ENCODE results near the gene HAPLN2.
"Not testable (repeated sequence)": the region's sequence is repeated elsewhere in the genome, so short reads cannot be mapped to it uniquely, and the experiment has no call there.

The HAPLN2 gene

DNA sequence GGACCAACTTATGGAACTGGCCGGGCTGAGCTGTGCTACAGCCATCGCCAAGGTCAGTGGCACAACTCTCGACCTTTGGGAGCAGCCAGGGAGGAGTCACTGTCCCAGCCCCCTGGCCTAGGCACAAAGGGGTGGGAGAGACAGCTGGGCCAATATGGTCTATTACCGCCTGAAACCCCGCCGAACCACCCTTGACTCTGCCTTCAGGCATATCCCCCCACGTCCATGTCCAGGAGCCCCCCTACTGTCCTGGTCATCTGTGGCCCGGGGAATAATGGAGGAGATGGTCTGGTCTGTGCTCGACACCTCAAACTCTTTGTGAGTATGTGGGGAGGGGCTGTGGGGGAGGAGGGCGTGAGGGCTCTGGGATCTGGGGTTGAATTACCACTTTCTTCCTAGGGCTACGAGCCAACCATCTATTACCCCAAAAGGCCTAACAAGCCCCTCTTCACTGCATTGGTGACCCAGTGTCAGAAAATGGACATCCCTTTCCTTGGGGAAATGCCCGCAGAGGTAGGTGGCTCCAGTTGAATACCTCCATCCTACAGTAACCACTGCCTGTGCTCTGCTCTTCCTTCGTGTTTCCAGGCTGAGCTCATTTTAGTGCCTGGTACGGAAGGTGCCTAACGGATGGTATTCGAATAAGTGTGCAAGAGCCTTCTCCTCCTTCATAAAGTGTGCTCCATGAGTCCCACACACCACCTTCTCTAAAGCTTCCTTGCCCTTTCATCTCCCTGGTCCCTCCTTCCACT lies 26.9 kb upstream of the HAPLN2 start:
- DNase-seq (ENCODE audit: low read depth): no peak

DNA sequence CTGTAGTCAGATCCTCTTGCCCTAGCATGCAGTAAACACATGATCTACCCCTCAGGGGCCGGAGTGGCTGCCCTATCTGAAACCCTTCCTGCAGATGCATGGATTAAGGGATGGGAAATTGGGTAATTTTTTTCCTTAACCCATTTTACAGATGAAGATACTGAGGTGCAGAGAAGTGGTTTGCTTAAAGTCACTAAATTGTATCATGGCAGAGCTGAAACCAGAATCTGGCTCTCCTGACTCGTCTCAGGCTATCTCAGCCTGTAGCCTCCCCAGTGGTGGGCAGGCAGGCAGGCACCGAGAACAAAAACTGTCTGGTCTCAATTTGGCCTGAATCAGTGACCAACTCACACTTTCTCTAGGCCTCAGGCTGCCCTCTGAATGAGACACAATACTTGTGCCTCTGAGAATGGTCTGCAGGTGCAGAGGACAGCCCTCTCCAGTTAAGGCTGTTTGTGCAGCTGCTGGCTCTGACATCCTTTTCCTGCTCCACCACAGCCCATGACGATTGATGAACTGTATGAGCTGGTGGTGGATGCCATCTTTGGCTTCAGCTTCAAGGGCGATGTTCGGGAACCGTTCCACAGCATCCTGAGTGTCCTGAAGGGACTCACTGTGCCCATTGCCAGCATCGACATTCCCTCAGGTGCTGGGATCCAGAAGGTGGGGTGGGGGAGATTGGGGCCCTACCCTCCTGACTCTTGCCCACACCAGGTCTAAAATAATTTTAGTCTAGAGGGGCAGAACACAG lies 26.1 kb upstream of the HAPLN2 start:
- DNase-seq (ENCODE audit: low read depth): no peak

DNA sequence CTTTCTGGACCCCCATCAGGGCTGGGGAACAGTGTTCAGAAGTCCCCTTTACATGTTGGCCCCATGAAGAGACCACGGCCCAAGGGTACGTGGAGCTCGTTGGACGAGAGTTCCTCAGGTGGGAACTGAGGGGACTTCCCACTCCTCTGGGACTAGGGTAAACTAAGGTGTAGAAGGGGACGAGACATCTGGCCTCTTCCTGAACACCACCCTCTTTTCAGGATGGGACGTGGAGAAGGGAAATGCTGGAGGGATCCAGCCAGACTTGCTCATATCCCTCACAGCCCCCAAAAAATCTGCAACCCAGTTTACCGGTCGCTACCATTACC lies 25.6 kb upstream of the HAPLN2 start:
- DNase-seq (ENCODE audit: low read depth): no peak

DNA sequence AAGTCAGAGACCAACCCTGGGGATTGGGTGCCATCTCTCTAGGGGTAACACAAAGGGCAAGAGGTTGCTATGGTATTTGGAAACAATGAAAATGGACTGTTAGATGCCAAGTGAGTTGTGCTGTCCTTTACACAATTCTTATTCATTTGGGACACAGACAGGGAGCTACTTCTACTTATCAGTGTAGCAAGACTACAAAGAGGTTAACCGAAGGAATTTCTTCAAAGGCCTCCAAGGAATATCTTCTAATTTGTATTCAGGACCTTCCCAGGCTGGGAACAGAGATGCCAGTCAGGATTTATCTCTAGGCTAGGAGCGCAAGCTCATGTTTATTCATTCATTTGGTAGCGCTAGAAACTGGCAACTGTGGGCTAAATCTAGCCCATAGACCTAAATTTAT lies 25.0 kb upstream of the HAPLN2 start:
- DNase-seq (ENCODE audit: low read depth): no peak

DNA sequence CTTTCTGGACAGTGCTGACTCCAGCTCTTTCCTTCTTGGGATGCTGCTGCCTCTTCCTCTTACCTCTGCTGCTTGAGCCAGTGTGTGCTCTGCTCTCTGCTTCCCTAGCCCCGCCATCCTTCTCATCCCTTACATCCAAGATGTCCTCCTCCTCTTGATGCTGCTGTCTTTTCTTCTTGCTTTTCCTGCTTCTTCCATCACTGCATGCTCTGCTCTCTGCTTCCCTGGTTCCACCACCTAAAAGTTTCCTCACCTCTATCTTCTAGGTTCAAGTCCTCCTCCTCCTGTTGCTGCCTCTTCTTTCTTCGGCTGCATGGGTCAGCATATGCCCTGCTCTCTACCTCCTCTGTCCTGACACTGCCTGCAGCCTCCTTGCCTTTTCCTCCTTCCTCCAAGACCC lies 24.2 kb upstream of the HAPLN2 start:
- no peak for DNase-seq (ENCODE audit: low read depth)

DNA sequence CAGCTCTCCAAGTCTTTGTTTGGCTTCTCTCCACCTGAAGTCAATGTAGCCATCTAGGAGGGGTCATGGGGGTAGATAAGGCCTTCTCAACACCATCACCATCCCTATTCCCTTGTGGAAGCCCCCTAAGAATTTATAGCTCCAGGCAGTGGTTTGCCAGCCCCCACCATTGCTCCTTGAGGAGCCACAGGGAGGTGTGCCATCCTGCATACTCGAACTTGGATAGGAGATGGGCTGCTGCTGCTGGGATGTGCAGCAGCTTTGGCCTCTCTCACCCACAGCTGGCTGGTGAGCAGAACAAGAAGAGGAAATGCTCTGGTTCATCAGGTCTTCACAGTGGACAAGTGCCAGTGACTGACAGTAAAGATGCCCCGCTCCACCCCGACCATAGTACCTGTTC lies 22.8 kb upstream of the HAPLN2 start:
- DNase-seq (ENCODE audit: low read depth): no peak

DNA sequence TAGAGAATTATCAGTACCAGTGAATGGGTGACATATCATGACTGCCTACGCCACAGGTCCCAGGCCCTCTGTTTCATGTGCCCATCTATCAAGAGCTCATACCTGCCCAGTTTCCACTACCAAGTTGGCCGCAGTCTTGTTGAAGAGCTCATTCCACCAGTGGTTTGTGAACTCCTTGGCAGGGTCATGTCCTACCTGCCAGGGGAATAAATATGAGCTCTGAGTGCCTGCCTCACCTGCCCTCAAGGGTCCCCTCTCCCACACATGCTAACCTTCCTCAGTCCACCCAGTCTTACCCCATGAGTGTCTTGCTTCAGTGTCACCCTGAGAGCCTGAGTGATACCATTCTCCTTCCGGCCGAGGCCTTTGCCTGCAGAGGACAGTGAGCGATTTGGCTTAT lies 21.1 kb upstream of the HAPLN2 start:
- DNase-seq (ENCODE audit: low read depth): no peak

DNA sequence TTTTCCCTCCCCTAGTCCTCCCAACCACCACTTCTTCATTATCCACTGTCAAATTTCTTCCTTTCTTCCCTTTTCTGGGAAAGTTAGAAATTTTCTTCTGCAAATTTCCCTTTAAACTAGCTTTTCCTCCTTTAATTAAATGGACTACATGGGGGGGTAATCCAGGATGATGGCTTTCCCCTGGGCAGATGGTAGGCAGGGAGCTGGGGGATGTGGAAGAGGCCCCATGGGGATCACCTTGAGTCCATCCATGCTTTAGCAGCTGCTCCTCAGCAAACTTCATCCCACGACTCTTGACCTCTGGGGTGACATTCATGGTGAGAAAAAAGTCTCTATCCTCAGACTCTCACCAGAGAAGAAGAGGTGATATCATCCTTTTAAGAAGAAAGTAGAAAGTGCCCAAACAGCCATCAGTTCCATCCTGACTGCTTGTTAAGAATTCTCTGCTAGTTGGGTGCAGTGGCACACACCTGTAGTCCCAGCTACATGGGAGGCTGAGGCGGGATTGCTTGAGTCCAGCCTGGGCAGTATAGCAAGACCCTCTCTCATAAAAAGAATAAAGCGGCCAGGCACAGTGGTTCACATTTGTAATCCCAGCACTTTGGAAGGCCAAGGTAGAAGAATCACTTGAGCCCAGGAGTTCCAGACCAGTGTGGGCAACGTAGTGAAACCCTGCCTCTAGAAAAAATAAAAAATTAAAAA lies 20.3 kb upstream of the HAPLN2 start:
- no peak for DNase-seq (ENCODE audit: low read depth)

DNA sequence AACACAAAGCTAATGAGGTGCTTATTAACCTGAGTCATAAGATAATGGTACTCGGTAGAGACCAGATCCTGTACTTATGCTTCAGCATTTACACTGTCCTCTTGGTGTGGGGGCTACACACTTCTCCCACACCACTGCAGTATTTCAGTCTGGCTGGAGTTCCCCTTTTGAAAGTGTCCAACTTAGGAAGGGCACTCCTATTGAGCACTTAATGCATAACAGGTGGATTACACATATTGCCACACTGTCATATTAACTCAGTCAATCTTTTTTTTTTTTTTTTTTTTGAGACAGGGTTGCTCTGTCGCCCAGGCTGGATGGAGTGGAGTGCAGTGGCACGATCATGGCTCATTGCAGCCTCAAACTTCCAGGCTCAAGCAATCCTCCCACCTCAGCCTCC lies 19.4 kb upstream of the HAPLN2 start:
- DNase-seq (ENCODE audit: low read depth): no peak

DNA sequence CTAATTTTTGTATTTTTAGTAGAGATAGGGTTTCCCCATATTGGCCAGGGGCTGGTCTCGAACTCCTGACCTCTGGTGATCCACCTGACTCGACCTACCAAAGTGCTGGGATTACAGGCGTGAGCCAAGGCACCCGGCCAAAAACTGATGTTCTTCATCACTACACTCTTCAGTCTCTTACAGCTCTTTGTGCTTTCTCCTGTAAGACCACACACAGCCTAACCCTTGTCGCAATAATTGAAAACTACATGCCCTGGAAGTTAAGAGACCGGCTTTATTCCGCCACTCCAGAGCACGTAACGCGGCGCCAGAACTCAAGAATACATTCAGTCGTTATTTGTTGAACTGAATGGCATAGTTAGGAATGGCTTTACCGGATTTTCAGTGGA lies 18.5 kb upstream of the HAPLN2 start:
- no peak for DNase-seq (ENCODE audit: low read depth)

DNA sequence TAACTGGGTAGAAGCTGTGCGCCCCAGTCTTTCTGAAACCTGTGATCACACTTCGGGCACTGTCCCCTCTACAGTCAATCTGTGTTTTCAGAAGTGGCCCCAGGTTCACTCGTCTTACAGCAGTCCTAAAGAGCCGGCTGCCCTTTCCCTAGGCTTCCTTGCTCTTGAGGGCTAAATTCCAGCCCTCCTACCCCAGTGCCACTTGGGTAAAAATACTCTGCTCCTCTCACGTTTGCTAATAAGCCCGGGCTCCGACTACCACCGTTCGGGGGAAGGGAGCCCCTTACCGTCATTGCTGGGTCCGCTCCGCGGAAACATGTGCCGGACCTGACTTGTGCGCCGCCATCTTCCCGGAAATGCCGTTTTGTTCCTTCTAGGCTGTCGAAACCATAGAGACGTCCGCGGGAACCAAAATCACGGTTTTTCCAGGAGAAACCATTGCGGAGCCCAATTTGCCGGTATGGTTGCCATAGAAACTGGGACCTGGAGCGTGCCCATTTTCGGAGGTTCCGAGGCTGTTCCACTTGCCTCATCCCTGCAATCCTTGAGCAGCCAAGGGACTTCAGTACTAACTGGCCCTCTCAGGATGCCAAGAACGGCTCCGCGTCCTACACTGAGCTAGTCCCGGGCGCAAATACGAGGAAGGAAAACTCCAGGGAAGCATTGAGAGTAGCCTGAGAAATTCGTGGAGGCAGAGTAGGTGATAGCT lies 17.9 kb upstream of the HAPLN2 start, which contains the start of gene GPATCH4:
TSS of gene GPATCH4 (minus strand) at position 358 of the 709 bp plus-strand sequence.
- peak; percentile 95 for DNase-seq (ENCODE audit: low read depth)

DNA sequence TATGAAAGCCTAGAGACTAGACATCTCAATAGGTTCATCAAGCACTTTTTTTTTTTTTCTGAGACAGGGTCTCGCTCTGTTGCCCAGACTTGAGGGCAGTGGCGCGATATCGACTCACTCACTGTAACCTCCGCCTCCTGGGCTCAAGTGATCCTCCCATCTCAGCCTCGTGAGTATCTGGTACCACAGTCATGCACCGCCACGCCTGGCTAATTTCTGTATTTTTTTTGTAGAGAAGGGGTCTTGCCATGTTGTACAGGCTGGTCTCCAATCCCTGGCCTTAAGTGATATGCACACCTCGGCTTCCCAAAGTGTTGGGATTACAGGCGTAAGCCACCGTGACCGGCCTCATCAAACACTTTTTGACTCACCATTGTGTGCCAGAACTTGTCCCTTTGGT lies 17.3 kb upstream of the HAPLN2 start:
- DNase-seq (ENCODE audit: low read depth): no peak

DNA sequence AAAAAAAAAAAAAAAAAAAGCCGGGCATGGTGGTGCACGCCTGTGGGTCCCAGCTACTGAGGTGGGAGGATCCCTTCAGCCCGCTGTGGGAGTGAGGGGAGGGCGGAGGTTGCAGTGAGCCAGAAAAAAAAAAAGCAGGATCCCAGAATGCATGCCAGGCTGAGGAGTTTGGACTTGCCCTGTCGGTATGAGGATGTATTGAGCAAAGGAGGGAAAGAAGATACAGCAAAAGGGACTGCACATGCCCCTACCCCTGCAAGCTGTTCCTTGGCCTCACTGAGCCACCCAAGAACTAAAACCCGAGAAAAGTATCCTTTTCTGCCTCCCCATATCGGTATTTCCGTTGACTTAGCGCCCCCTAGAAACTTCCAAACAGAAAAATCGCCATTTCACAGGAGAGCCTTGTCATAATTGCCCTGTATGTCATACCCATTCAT lies 16.6 kb upstream of the HAPLN2 start:
- DNase-seq (ENCODE audit: low read depth): no peak

DNA sequence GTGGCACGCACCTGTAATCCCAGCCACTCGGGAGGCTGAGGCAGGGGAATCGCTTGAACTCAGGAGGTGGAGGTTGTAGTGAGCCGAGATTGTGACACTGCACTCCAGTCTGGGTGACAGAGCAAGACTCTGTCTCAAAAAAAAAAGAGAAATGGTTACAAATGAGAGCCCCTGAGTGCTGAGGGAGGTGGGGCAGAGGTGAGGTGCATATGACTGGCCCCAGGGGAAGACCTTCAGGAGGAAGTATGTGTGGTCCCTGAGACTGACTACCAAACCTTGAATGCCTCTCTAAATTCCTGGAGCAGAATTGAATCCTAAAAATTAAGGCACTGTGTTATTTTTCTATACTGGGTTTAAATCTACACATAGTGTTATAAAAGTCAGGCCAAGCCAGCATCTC lies 11.9 kb upstream of the HAPLN2 start:
- DNase-seq (ENCODE audit: low read depth): not testable (repeated sequence)

DNA sequence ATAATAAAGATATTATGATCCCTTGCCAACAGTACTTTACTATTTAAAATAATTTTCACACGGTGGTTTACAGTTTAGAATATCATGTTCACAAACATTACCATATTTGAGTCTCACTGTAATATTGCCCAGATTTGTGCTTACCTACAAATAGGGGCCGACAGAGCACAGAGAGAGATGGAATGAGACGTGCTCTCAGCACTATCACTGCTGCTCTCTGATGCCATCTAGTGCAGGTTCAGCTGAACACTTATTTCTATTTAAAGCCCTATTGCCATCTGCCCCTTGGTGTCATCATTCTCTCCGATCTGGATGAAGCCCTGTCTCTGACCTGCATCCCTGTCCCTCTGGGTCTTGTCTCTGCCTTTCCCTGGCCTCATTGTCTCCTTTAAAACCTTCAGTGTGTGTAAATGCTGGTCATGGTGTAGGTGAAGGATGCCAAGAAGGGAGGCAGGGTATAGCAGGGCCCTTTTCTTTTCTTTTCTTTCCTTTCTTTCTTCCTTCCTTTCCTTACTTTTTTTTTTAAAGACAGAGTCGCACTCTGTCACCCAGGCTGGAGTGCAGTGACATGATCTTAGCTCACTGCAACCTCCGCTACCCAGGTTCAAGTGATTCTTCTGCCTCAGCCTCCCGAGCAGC lies 11.1 kb upstream of the HAPLN2 start:
- peak; percentile 63 for DNase-seq (ENCODE audit: low read depth)

DNA sequence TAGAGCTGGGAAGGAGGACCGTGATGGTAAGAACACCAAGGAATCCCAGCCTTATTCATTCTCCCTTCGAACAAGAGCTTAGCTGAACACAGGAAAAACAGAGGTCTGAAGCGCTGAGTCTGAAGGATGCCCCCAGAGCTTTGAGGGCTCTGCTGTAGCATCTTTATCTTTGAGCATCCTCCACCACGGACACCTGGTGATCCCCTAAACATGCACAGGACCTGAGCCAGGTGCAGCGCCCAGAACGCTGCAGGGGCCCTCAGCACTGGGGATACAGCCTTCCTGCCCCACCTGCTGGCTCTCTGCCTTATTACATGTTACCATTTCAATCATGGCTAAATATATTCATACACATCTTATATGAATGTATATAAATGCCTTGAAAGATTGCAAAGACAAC lies 10.2 kb upstream of the HAPLN2 start:
- no peak for DNase-seq (ENCODE audit: low read depth)

DNA sequence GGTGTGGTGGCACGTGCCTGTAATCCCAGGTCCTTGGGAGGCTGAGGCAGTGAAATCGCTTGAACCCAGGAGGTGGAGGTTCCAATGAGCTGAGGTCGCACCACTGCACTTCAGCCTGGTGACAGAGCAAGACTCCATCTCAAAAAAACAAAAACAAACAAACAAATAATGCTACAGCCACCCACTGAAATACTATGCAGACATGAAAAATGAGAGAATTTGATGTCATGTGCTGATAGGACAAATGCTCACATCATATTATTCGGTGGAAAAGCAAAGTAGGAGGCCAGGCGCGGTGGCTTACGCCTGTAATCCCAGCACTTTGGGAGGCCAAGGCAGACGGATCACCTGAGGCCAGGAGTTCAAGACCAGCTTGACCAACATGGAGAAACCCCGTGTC lies 9.1 kb upstream of the HAPLN2 start:
- not testable (repeated sequence) for DNase-seq (ENCODE audit: low read depth)

DNA sequence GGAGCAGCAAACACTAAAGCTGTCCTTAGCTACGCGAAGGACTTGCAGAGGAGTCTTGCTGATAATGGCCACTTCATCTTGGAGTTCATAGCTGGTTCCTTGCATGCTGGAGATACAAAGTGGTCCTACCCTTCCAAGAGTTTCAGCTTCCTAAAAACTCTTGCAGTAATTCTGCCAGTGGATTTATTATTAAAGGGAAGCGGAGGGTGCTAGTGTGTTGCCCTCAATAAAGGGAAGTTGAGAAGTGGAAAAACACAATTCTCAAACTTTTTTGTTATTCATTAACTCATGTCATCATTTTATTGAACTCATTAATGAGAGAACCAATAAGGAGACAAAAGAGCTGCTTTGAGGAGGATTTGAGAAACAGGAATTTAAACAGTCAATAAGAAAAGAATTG lies 6.5 kb upstream of the HAPLN2 start:
- DNase-seq (ENCODE audit: low read depth): no peak

DNA sequence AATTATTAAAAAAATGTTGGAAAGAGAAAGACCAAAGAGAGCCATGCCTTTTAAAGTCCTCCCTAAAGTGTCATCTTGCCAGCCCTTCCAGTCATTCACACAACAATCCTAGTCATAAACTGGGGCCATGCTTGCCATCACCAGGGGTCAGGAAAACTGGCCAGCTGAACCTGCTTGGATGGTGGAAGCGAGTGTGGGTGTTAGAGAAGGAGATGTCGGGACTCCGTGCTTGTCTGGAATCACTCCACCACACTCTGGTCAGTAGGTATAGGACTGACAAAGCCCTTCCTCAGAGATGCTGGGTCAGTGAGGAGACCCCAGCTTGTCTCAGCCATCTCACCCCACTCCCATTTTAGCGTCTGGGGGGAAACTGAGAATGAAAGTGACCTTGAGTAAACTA lies 3.3 kb upstream of the HAPLN2 start:
- no peak for DNase-seq (ENCODE audit: low read depth)

DNA sequence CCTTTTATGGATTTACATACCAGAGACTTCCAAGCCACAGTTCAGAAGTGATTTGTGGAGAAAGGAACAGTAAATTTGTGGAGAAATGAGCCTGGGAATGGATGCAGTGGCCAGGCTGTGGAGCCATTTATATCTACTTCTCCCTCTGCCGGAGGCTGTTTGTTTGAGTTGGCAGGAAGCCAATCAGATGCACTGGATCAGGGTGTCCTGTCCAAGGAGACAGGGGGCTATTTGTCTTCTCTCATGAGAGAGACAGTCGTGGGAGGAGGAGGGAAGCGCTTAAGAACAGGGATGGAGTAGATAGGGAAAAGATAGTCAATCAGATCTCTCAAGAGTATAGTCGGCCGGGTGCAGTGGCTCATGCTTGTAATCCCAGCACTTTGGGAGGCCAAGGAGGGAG lies 2.8 kb upstream of the HAPLN2 start:
- DNase-seq (ENCODE audit: low read depth): no peak

DNA sequence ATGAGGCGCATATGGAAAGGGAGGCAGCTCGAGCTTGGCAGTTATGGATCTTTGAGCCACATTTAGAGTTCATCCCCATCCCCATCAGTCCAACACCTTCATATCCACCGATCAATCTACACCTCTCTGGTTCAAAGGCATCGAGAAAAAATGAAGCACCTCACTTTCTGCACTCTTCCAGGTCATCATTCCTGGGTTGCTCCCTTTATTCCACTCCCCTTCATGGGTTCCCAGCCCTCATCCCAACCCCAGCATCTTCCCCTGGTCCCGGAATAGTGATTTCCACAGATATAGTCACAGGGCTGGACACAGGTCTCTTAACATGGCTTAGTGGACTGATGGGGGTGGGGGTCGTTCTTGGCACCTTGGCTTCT lies 354 bp downstream of the HAPLN2 start:
- DNase-seq (ENCODE audit: low read depth): no peak

Measured in fibroblast of gingiva (primary cell).